ENCODE results near the gene CERCAM. TPM values are rescaled to one million over a fixed set of nuclear protein-coding genes. Genes with fewer than 3 reads are reported as not detected.

Gene CERCAM
- polyA plus RNA-seq, 3 donors, result 30.6 to 48.0 (median 45.5) TPM

Other genes starting within 250 kb of the CERCAM start
- gene CIZ1, start 229.3 kb upstream of the CERCAM start, polyA plus RNA-seq (ENCODE audit: insufficient read length in 3 of 3), result 100 to 1,000 TPM; 115 to 139 (median 124) TPM
- 100 to 1,000 TPM; 106 to 279 (median 123) TPM for gene DNM1, start 217.5 kb upstream of the CERCAM start, polyA plus RNA-seq (ENCODE audit: insufficient read length in 3 of 3)
- 100 to 1,000 TPM in 1 of 3 donors, 10 to 100 TPM in 2; 72.9 to 115 (median 81.4) TPM for gene GOLGA2, start 144.8 kb upstream of the CERCAM start, polyA plus RNA-seq (ENCODE audit: insufficient read length in 3 of 3)
- 10 to 100 TPM; 29.3 to 34.2 (median 30.3) TPM for gene SWI5, start 144.6 kb upstream of the CERCAM start, polyA plus RNA-seq (ENCODE audit: insufficient read length in 3 of 3)
- 10 to 100 TPM; 40.0 to 42.5 (median 42.0) TPM for gene TRUB2, start 98.4 kb upstream of the CERCAM start, polyA plus RNA-seq (ENCODE audit: insufficient read length in 3 of 3)
- gene COQ4, start 98.0 kb upstream of the CERCAM start, polyA plus RNA-seq (ENCODE audit: insufficient read length in 3 of 3), result 10 to 100 TPM; 57.3 to 96.9 (median 68.8) TPM
- gene SLC27A4, start 80.3 kb upstream of the CERCAM start, polyA plus RNA-seq (ENCODE audit: insufficient read length in 3 of 3), result 10 to 100 TPM; 15.3 to 22.7 (median 21.7) TPM
- 10 to 100 TPM; 54.6 to 62.9 (median 55.4) TPM for gene URM1, start 49.5 kb upstream of the CERCAM start, polyA plus RNA-seq (ENCODE audit: insufficient read length in 3 of 3)
- 10 to 100 TPM; 46.9 to 51.8 (median 49.9) TPM for gene ODF2, start 35.1 kb downstream of the CERCAM start, polyA plus RNA-seq (ENCODE audit: insufficient read length in 3 of 3)
- 10 to 100 TPM; 28.5 to 33.8 (median 28.9) TPM for gene GLE1, start 83.9 kb downstream of the CERCAM start, polyA plus RNA-seq (ENCODE audit: insufficient read length in 3 of 3)
- 100 to 1,000 TPM; 329 to 433 (median 374) TPM for gene SPTAN1, start 131.7 kb downstream of the CERCAM start, polyA plus RNA-seq (ENCODE audit: insufficient read length in 3 of 3)
- 10 to 100 TPM; 51.3 to 81.2 (median 77.3) TPM for gene DYNC2I2, start 236.0 kb downstream of the CERCAM start, polyA plus RNA-seq (ENCODE audit: insufficient read length in 3 of 3)

All from renal cortex interstitium (tissue), 3 donors.